ENCODE data around the gene DLGAP1.

DNA sequence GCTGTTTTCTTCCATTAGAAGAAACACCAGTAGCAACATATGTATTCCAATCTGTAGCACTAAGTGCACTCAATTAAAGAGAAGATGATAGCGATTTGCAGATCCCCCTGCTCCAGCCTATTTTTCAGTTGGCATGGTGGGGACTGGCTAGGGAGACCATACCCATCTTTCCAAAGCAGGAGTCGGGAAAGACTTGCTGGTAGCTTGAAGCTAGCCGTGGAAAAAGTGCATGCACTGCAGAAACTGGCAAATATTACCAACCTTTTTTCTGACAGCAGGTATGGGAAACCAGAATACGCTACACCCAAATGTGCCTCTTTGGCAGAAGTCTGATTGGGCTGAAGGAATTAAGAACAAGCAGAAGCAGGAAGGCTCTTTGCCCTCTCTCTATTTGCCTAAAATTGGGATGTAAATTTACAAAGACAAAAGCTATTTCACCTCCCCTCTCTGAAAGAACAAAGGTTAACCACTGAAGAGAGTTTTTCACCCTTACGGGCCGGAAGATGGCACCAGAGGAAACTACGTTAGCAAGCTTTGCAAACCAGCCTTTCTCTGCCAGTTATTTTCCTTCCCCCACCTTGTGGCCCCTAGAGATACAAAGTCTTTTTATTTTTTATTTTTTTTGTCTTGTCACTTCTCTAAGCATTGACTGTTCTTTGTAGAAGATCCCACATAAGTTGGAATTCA, 273.1 kb downstream of the DLGAP1 start:
- no peak for TF ChIP-seq FOXK2 (IDR thresholded peaks at IDR 0.05)
- no peak for TF ChIP-seq HDGF (IDR thresholded peaks at IDR 0.05; ENCODE audit: borderline replicate concordance)
- TF ChIP-seq SUZ12 (IDR thresholded peaks at IDR 0.05), result no peak
- no peak for TF ChIP-seq TARDBP (IDR thresholded peaks at IDR 0.05)
- TF ChIP-seq NFRKB (IDR thresholded peaks at IDR 0.05), result no peak
- TF ChIP-seq FOXM1 (IDR thresholded peaks at IDR 0.05; ENCODE audit: borderline replicate concordance), result no peak
- no peak for TF ChIP-seq BHLHE40 (IDR thresholded peaks at IDR 0.05; ENCODE audit: borderline replicate concordance)
- no peak for TF ChIP-seq ELF4 (IDR thresholded peaks at IDR 0.05)
- no peak for TF ChIP-seq SP1 (IDR thresholded peaks at IDR 0.05)
- TF ChIP-seq PKNOX1 (IDR thresholded peaks at IDR 0.05), result no peak
- TF ChIP-seq L3MBTL2 (conservative IDR thresholded peaks at IDR 0.05), result no peak
- no peak for TF ChIP-seq ZNF384 (IDR thresholded peaks at IDR 0.05)
- TF ChIP-seq FOXA1 (IDR thresholded peaks at IDR 0.05), result no peak
